HL-60 (cell line): Measurements from ENCODE around the gene ZNF493.

Experiments
- DNase-seq, 2 experiments: peaks; one replicate each; pipeline ENCODE4 v3.0.0-alpha.2; 2010 to 2020; ENCODE audit warnings: low read depth in 1 of 2, low spot score in 1 of 2
- H3K27ac ChIP-seq: fragments of 250-450 bp; sonication (Bioruptor Pico); replicated peaks from 2 replicates; pipeline ENCODE4 v1.5.1; 2020; ENCODE audit warnings: mild to moderate bottlenecking, moderate library complexity
- H3K27me3 ChIP-seq: fragments of 250-450 bp; sonication (Bioruptor Pico); 2 replicates; pipeline ENCODE4 v1.5.1; 2021; ENCODE audit warnings: mild to moderate bottlenecking, moderate library complexity; ENCODE audit not compliant: insufficient read depth, poor library complexity, severe bottlenecking
- H3K4me3 ChIP-seq: replicated peaks from 2 replicates; pipeline ENCODE4 v1.5.1; 2011; ENCODE audit warnings: mild to moderate bottlenecking, control low read depth, low read length; ENCODE audit not compliant: insufficient read depth
- GABPA ChIP-seq: IDR thresholded peaks from 2 replicates; pipeline ENCODE4 v1.6.1; 2012; ENCODE audit warnings: low read depth
- POLR2AphosphoS5 ChIP-seq: IDR thresholded peaks from 2 replicates; pipeline ENCODE4 v1.6.1; 2012; ENCODE audit warnings: low read depth
- SPI1 ChIP-seq: IDR thresholded peaks from 2 replicates; pipeline ENCODE4 v1.6.1; 2012; ENCODE audit warnings: low read depth, mild to moderate bottlenecking, borderline replicate concordance
- TF ChIP-seq, protein P1 (sequence below): IDR thresholded peaks from 2 replicates; pipeline ENCODE4 v1.6.1; 2012; ENCODE audit warnings: low read depth; ENCODE audit not compliant: insufficient replicate concordance
- TF ChIP-seq, protein P2 (sequence below): IDR thresholded peaks from one replicate; pipeline ENCODE4 v1.5.1; 2011; ENCODE audit warnings: low read length, control low read depth, inconsistent platforms; ENCODE audit not compliant: insufficient read depth

The ZNF493 gene

DNA sequence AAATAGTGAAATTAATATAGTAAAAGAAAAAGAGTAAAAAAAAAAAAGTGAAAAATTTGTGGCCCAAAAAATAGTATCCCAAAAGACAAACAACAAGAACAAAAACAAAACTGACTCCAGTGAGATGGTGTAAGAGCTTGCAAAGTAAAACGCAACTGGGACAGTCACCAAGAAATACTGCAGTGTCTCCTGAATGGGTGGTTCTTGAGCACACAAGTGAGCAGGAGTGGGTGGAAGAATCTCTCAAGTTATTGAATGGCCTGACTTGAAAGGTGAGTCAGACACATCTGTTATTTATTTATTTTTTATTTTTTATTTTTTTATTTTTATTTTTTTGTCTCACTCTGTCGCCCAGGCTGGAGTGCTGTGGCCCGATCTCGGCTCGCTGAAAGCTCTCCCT, 1.9 kb downstream of the ZNF493 start:
- Histone ChIP-seq H3K27me3 (no peaks in the 10 kb centered on the region), H3K4me3 (no peak overlapping the region), H3K27ac (no peak overlapping the region)
- TF ChIP-seq SPI1: no peak
- TF ChIP-seq, protein P1, sequence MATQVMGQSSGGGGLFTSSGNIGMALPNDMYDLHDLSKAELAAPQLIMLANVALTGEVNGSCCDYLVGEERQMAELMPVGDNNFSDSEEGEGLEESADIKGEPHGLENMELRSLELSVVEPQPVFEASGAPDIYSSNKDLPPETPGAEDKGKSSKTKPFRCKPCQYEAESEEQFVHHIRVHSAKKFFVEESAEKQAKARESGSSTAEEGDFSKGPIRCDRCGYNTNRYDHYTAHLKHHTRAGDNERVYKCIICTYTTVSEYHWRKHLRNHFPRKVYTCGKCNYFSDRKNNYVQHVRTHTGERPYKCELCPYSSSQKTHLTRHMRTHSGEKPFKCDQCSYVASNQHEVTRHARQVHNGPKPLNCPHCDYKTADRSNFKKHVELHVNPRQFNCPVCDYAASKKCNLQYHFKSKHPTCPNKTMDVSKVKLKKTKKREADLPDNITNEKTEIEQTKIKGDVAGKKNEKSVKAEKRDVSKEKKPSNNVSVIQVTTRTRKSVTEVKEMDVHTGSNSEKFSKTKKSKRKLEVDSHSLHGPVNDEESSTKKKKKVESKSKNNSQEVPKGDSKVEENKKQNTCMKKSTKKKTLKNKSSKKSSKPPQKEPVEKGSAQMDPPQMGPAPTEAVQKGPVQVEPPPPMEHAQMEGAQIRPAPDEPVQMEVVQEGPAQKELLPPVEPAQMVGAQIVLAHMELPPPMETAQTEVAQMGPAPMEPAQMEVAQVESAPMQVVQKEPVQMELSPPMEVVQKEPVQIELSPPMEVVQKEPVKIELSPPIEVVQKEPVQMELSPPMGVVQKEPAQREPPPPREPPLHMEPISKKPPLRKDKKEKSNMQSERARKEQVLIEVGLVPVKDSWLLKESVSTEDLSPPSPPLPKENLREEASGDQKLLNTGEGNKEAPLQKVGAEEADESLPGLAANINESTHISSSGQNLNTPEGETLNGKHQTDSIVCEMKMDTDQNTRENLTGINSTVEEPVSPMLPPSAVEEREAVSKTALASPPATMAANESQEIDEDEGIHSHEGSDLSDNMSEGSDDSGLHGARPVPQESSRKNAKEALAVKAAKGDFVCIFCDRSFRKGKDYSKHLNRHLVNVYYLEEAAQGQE: no peak
- TF ChIP-seq, protein P2, sequence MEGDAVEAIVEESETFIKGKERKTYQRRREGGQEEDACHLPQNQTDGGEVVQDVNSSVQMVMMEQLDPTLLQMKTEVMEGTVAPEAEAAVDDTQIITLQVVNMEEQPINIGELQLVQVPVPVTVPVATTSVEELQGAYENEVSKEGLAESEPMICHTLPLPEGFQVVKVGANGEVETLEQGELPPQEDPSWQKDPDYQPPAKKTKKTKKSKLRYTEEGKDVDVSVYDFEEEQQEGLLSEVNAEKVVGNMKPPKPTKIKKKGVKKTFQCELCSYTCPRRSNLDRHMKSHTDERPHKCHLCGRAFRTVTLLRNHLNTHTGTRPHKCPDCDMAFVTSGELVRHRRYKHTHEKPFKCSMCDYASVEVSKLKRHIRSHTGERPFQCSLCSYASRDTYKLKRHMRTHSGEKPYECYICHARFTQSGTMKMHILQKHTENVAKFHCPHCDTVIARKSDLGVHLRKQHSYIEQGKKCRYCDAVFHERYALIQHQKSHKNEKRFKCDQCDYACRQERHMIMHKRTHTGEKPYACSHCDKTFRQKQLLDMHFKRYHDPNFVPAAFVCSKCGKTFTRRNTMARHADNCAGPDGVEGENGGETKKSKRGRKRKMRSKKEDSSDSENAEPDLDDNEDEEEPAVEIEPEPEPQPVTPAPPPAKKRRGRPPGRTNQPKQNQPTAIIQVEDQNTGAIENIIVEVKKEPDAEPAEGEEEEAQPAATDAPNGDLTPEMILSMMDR: no peak
- TF ChIP-seq POLR2AphosphoS5: no peak
- TF ChIP-seq GABPA: no peak
- DNase-seq: no peak

DNA sequence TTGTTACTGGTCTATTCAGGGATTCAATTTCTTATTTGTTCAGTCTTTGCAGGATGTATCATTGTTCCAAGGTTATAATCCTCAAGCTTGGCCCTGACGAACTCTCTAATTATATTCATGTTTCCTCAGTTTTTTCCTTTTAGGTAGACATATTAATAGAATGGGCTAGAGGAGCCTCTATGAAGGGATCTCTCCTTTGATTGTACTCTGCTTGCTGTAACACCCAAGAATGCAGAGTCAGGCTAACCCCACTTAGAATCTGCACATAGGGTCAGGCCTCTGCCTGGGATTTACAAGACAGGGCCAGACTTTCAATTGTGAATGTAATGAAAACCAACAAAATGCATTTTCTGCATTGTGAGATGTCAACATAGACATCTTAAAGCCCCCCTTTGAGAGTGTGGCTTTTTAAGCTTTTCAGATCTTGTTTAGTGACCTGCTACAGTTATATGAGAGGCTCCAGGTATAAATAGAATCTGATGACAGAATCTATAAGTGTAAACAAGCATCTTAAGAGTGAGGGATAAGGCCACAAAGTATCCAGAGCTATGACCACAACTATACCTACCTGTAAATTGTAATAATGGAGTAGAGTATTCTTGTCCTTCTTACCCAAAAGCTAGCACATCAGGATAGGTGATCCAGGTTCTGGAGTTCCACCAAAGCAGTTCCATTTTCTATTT, 5.5 kb downstream of the ZNF493 start:
- no peak overlapping the region for H3K27ac ChIP-seq

DNA sequence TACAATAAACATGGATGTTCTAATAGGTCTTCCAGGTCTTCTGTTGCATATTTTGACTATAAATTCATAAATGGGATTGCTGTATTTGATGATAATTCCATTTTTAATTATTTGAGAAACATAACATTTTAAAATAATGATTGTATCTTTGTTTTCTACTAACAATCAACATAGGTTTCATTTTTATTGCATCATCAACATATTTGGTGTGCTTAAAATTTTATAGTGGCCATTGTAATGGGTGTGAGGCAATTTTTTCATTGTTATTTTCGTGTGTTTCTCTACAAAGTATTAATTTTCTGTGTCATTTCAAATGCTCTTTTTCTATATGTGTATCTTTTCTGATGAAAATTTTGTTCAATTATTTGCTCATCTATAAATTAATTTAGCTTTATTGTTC, 13.2 kb downstream of the ZNF493 start:
- DNase-seq: no peak
- Histone ChIP-seq H3K4me3 (no peak overlapping the region), H3K27me3 (no peaks in the 10 kb centered on the region), H3K27ac (no peak overlapping the region)
- TF ChIP-seq, protein P2: no peak
- TF ChIP-seq, protein P1: no peak
- no peak for TF ChIP-seq GABPA
- no peak for TF ChIP-seq POLR2AphosphoS5
- no peak for TF ChIP-seq SPI1

More for the DNA sequence above, 5.5 kb downstream of the ZNF493 start:
- Histone ChIP-seq H3K27me3 (no peaks in the 10 kb centered on the region), H3K4me3 (no peak overlapping the region)
- TF ChIP-seq POLR2AphosphoS5 (no peak), SPI1 (no peak), GABPA (no peak)
- TF ChIP-seq, protein P1: no peak
- TF ChIP-seq, protein P2: no peak
- DNase-seq: no peak
